Measurements from ENCODE around the gene EML4.
"Not testable (repeated sequence)": the region's sequence is repeated elsewhere in the genome, so short reads cannot be mapped to it uniquely, and the experiment has no call there.

The EML4 gene

DNA sequence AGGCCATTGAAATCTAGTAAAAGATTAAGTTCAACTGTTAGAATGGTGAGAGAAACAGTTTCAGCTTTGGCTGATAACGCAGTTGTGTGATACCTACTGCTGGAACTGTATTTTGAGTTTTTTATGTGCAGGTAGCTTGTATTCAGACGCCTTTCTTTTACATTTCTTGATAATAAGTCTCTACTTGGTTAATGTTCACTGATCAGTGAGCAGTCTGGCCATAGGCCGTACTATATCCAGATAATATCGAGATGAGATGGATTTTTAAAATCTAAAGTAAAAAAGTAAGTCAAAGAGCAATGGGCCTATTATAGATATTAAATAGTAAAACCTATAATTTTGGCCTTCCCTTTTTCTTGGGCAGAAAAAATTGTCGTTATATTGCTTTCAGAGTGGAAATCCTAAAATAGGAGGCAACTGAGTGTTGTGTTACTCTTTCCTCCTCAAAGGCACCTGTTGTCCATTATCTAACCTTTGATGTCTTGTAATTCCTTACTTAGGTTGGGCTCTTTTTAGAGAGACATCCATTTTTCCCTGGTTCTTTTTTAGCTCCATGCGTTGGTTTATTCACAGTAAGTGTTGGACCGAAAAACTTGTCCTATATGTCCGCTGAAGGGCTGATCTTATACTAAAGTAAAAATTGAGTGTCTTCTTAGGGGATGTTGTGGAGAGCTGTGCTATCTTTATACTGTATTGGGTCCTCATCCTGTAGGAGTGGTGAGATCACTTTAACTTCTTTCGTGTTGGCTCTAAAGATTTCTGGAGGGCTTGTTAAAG lies 1.7 kb downstream of the EML4 start:
- TF ChIP-seq, protein P1, sequence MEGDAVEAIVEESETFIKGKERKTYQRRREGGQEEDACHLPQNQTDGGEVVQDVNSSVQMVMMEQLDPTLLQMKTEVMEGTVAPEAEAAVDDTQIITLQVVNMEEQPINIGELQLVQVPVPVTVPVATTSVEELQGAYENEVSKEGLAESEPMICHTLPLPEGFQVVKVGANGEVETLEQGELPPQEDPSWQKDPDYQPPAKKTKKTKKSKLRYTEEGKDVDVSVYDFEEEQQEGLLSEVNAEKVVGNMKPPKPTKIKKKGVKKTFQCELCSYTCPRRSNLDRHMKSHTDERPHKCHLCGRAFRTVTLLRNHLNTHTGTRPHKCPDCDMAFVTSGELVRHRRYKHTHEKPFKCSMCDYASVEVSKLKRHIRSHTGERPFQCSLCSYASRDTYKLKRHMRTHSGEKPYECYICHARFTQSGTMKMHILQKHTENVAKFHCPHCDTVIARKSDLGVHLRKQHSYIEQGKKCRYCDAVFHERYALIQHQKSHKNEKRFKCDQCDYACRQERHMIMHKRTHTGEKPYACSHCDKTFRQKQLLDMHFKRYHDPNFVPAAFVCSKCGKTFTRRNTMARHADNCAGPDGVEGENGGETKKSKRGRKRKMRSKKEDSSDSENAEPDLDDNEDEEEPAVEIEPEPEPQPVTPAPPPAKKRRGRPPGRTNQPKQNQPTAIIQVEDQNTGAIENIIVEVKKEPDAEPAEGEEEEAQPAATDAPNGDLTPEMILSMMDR (IDR thresholded peaks at IDR 0.05; ENCODE audit: extremely low read depth, missing control alignments): no peak
- DNase-seq (ENCODE audit: low spot score): no peak

DNA sequence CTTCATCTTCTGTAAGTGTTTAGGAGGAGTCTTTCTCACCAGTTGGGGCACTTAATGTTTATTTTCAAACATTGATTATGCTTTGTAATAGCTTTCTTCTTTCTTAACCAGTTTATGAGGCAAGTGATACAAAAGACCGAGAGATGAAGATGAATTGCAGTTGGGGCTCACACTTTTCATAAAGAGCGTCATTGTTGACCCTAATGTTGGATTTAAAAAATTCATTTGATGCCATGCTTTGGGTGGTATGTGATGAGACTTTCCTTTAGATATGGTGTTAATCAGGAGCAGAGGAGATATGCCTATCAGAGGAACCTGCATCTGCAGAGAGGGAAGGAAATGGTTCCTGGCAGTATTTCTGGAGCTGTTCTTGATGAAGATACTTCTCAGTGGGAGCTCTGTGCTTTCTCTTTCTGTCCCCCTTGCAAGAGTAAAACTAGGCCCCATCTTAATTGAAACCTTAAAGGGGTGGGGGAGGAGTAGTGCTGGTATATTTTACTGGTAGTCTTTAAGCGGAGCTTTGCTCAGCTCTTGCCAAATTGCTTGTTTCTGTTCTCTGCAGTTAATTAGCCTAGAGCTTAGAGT lies 2.3 kb downstream of the EML4 start:
- DNase-seq (ENCODE audit: low spot score): peak; percentile 59
- TF ChIP-seq, protein P1 (IDR thresholded peaks at IDR 0.05; ENCODE audit: extremely low read depth, missing control alignments): no peak

DNA sequence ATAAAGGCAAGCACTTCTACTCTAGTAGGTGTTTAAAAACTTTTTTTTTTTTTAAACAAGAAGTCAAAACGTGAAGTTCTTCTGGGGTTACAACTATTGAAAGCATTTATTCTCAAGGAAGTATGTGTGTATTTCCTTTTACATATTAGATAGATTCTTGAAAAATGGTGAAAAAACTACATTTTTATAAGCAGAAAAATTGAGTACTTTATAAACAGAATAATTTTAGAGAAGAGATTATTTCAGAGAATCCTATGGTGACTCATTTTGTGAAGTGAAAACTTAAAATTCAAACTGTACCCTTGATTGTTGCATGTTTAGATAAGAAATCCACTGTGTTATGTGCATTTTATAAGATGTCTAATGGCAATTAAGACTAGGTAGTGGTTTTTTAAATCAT lies 2.9 kb downstream of the EML4 start:
- TF ChIP-seq, protein P1 (IDR thresholded peaks at IDR 0.05; ENCODE audit: extremely low read depth, missing control alignments): no peak
- no peak for DNase-seq (ENCODE audit: low spot score)

DNA sequence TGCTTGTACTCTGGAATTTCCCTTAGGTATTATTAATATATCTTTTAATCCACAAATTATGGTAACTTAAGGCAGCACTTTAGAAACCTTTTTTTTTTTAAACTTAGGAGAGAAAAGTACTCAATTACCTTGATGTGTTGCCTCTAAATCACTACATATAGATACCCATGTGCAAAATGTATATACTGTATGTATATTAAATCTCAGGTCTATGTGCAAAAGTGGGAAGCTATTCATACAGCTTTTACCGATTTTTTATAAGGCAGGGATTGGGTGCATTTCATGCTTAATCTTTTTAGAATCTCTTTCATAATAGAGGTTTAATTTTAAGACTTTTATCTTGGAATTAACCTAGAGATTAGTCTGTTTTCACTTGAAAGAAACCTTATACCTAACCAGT lies 3.4 kb downstream of the EML4 start:
- TF ChIP-seq, protein P1 (IDR thresholded peaks at IDR 0.05; ENCODE audit: extremely low read depth, missing control alignments): no peak
- no peak for DNase-seq (ENCODE audit: low spot score)

DNA sequence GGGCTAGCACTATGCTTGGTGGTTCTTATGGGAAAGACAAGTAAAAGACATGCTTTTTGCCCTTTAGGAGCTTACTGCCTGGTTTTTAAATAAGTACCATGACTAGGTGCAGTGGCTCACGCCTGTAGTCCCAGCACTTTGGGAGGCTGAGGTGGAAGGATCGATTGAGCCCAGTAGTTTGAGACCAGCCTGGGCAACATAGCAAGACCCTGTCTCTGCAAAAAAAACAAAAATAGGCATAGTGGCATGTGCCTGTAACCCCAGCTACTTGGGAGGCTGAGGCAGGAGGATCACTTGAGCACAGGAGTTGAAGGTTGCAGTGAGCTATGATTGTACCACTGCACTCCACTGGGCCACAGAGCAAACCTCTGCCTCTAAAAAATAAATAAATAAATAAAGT lies 4.3 kb downstream of the EML4 start:
- DNase-seq (ENCODE audit: low spot score): not testable (repeated sequence)

DNA sequence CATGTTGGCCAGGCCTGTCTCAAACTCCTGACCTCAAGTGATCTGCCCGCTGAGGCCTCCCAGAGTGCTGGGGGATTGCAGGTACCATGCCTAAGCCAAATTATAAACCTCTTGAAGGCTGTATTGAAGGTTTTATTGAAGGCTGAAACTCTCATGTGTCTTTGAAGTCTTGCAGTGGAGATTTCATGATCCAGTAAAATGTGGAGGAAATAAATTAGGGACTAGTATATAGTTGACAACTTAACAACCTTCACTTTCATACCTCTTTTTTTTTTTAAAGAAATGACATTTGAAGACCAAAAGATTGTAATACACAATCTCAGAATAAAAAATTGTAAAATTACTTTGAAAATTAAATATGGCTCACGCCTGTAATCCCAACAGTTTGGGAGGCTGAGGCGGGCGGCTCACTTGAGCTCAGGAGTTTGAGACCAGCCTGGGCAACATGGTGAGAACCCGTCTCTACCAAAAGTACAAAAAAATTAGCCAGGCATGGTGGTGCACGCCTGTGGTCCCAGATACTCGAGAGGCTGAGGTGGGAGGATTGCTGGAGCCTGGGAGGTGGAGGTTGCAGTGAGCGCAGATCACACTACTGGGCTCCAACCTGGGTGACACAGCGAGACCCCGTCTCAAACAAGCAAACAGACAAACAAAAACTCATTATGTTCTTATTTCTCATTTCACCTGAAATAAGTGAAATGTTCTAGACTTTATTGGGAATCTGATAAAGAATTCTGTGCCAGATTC lies 8.0 kb downstream of the EML4 start:
- no peak for DNase-seq (ENCODE audit: low spot score)
- TF ChIP-seq, protein P1 (IDR thresholded peaks at IDR 0.05; ENCODE audit: extremely low read depth, missing control alignments): no peak

DNA sequence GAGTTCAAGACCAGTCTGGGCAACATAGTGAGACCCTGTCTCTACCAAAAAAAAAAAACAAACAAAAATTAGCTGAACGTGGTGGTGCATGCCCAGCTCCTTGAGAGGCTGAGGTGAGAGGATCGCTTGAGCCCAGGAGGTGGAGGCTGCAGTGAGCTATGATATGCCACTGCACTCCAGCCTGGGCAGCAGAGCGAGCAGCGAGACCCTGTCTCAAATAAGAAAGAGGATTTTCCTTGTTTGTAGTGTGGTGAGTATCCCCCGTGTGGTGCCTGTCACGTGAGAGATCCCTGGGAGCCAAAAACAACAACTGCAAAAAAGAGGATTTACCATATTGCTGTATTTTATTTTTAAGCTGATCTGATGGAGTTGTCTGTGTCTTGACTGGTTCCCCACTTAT lies 9.2 kb downstream of the EML4 start:
- TF ChIP-seq, protein P1 (IDR thresholded peaks at IDR 0.05; ENCODE audit: extremely low read depth, missing control alignments): no peak
- DNase-seq (ENCODE audit: low spot score): no peak

Data from GM20000 (cell line).